ENCODE results near the gene SOST. TPM values are rescaled to one million over a fixed set of nuclear protein-coding genes. Genes with fewer than 3 reads are reported as not detected.

SOST gene
- total and polyA plus RNA-seq, 2 donors (not counting 1 experiment from before 2014, with no cell fraction given): not detected

DNA sequence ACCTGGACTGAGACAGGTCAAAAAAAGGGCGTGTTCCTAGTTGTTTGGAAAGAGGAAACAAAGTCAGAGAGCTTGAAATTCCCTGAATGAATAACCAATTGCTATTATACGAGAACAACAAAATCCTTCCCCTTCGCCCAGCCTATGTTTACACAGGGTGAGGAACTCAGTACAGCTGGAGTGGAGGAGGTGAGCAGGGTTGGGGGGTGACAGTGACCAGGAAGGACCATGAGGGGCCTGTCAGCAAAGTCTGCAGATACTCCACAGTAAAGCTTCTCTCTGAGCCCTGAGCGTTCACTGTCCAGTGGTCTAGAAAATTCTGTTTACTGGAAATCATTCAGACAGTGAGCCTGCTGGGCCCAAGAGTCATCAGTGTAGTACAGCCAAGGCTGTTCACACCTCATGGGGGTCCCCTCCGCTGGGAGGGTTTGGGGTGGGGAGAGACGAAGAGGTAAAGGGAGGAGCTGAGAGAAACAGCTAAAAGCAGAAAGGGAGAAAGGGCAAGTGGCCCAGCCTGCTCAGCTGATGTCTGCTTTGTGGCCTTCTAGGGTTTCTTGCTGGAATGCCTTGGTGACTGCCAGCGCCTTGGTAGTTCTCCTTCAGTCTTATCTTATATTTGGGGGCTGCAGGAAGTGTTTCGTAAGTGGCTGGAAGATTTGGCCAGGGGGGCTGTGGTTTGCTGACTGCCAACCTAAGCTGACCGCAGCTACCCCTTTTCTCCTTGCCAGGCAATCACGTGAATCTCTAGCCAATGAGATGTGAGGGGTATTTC, 14.5 kb upstream of the SOST start:
- Histone ChIP-seq H3K79me2 (ENCODE audit: control insufficient read depth, insufficient read depth, low read length) (peaks cover 3% of the 10 kb centered on the region), H2AFZ (ENCODE audit: insufficient read depth, low read depth, low read length, poor library complexity, severe bottlenecking) (peak overlapping the region; percentile 3), H3K9me3 (ENCODE audit: control extremely low read depth in 1 of 3, control insufficient read depth in 2 of 3, insufficient read depth in 1 of 3, low read length in 2 of 3) (peaks cover 0 to 6% (median 0%) of the 10 kb centered on the region in 3 donors), H3K36me3 (replicated peaks in 1 of 2; ENCODE audit: control extremely low read depth in 1 of 2, control insufficient read depth in 1 of 2, extremely low read depth in 1 of 2, insufficient read depth in 2 of 2, low read length in 1 of 2) (peaks cover 0 to 7% of the 10 kb centered on the region in 2 experiments), H4K20me1 (ENCODE audit: control insufficient read depth, insufficient read depth, low read length, poor library complexity, severe bottlenecking) (no peaks in the 10 kb centered on the region), H3K27ac (ENCODE audit: low read length in 2 of 2) (peak overlapping the region; percentile 18 to 39), H3K4me1 (ENCODE audit: control insufficient read depth in 2 of 2, insufficient read depth in 2 of 2, low read length in 2 of 2) (peaks cover 29 to 37% of the 10 kb centered on the region in 2 donors), H3K4me3 (ENCODE audit: control extremely low read depth in 1 of 5, extremely low read depth in 1 of 5, insufficient read depth in 1 of 5, low read depth in 2 of 5, low read length in 4 of 5) (no peak overlapping the region), H3K4me2 (replicated peaks; ENCODE audit: low read depth, low read length, poor library complexity, severe bottlenecking) (peak overlapping the region; percentile 44), H3K27me3 (replicated peaks in 1 of 4; ENCODE audit: control extremely low read depth in 1 of 4, control insufficient read depth in 3 of 4, insufficient read depth in 4 of 4, low read length in 3 of 4) (no peaks in the 10 kb centered on the region), H3K9ac (ENCODE audit: low read length) (no peak overlapping the region)
- Mint-ChIP-seq H3K9me3 (ENCODE audit: insufficient read depth) (no peaks in the 10 kb centered on the region), H3K4me3 (peak overlapping the region; percentile 45), H3K27me3 (no peaks in the 10 kb centered on the region), H3K4me1 (peaks cover 41% of the 10 kb centered on the region), H3K27ac (peak overlapping the region; percentile 76)
- DNase-seq: peak; percentile 37
- ChIA-PET CTCF (interaction anchor here (1.3 to 1.5 kb wide), 3 partner anchors 10 to 79 kb away, joined by 3 to 5 read pairs (median 5); partner anchors contain the start of gene SOST), POLR2A (no interaction called here)
- 11% methylated on average over 5 of the region's 10 CpGs for WGBS (ENCODE audit: insufficient coverage)
- peak; percentile 28 for ATAC-seq (ENCODE audit: low read depth)
- TF ChIP-seq, protein P1, sequence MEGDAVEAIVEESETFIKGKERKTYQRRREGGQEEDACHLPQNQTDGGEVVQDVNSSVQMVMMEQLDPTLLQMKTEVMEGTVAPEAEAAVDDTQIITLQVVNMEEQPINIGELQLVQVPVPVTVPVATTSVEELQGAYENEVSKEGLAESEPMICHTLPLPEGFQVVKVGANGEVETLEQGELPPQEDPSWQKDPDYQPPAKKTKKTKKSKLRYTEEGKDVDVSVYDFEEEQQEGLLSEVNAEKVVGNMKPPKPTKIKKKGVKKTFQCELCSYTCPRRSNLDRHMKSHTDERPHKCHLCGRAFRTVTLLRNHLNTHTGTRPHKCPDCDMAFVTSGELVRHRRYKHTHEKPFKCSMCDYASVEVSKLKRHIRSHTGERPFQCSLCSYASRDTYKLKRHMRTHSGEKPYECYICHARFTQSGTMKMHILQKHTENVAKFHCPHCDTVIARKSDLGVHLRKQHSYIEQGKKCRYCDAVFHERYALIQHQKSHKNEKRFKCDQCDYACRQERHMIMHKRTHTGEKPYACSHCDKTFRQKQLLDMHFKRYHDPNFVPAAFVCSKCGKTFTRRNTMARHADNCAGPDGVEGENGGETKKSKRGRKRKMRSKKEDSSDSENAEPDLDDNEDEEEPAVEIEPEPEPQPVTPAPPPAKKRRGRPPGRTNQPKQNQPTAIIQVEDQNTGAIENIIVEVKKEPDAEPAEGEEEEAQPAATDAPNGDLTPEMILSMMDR (IDR thresholded peaks at IDR 0.05): no peak
- intact Hi-C loops (cut with micrococcal nuclease): no loop called here

DNA sequence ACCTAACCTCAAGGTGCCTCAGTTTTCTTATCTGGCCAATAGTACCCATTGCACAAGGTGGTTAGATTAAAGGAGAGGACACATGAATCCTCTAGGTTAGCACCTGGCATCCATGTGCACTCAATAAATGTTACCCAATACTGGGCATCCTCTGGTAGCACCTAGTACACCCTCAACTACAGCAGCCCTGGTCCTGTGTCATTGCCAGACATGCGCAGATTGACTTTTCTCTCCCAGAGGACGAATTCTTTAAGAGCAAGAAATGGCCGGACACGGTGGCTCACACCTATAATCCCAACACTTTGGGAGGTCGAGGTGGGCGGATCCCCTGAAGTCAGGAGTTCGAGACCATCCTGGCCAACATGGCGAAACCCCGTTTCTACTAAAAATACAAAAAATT, 12.9 kb upstream of the SOST start:
- Histone ChIP-seq H3K27me3 (replicated peaks in 1 of 4; ENCODE audit: control extremely low read depth in 1 of 4, control insufficient read depth in 3 of 4, insufficient read depth in 4 of 4, low read length in 3 of 4) (no peaks in the 10 kb centered on the region), H3K4me2 (replicated peaks; ENCODE audit: low read depth, low read length, poor library complexity, severe bottlenecking) (no peak overlapping the region), H3K4me1 (ENCODE audit: control insufficient read depth in 2 of 2, insufficient read depth in 2 of 2, low read length in 2 of 2) (peaks cover 31 to 33% of the 10 kb centered on the region in 2 donors), H2AFZ (ENCODE audit: insufficient read depth, low read depth, low read length, poor library complexity, severe bottlenecking) (no peak overlapping the region), H4K20me1 (ENCODE audit: control insufficient read depth, insufficient read depth, low read length, poor library complexity, severe bottlenecking) (no peaks in the 10 kb centered on the region), H3K9ac (ENCODE audit: low read length) (no peak overlapping the region), H3K79me2 (ENCODE audit: control insufficient read depth, insufficient read depth, low read length) (no peaks in the 10 kb centered on the region), H3K9me3 (ENCODE audit: control extremely low read depth in 1 of 3, control insufficient read depth in 2 of 3, insufficient read depth in 1 of 3, low read length in 2 of 3) (peaks cover 0 to 6% (median 0%) of the 10 kb centered on the region in 3 donors), H3K4me3 (ENCODE audit: control extremely low read depth in 1 of 5, extremely low read depth in 1 of 5, insufficient read depth in 1 of 5, low read depth in 2 of 5, low read length in 4 of 5) (no peak overlapping the region), H3K27ac (ENCODE audit: low read length in 2 of 2) (no peak overlapping the region), H3K36me3 (replicated peaks in 1 of 2; ENCODE audit: control extremely low read depth in 1 of 2, control insufficient read depth in 1 of 2, extremely low read depth in 1 of 2, insufficient read depth in 2 of 2, low read length in 1 of 2) (peaks cover 0 to 7% of the 10 kb centered on the region in 2 experiments)
- H3K27ac Mint-ChIP-seq: no peak overlapping the region
- ATAC-seq (ENCODE audit: low read depth) (no peak), DNase-seq (no peak)
- TF ChIP-seq, protein P1 (IDR thresholded peaks at IDR 0.05): no peak
- no peak for TF ChIP-seq EZH2 (IDR thresholded peaks at IDR 0.05; ENCODE audit: borderline replicate concordance, insufficient read depth, low read depth, low read length, poor library complexity, severe bottlenecking)
- no peaks in the 10 kb centered on the region for H3K27me3 Mint-ChIP-seq
- 100% methylated on average over 4 of the region's 9 CpGs for WGBS (ENCODE audit: insufficient coverage)
- H3K4me1 Mint-ChIP-seq: peaks cover 39% of the 10 kb centered on the region
- no peak overlapping the region for H3K4me3 Mint-ChIP-seq
- intact Hi-C loops (cut with micrococcal nuclease): no loop called here
- CTCF ChIA-PET: interaction anchor here (0.6 kb wide), 1 partner anchor 1310 kb away, joined by 3 read pairs; no protein-coding TSS in a partner anchor
- no peaks in the 10 kb centered on the region for H3K9me3 Mint-ChIP-seq (ENCODE audit: insufficient read depth)
- POLR2A ChIA-PET: no interaction called here

Data from B cell (primary cell).